ENCODE results near the gene CFAP20DC. TPM values are rescaled to one million over a fixed set of nuclear protein-coding genes. Genes with fewer than 3 reads are reported as not detected.
A peak's percentile ranks its signal among the peaks of the same experiment; 100 is the strongest.

CFAP20DC gene
- polyA plus RNA-seq, 2 of the 4 experiments (the other 2 are of a cell fraction) = 2.5 to 6.0 TPM

GRCh38 chr3:58779934-58780333 is 269.9 kb downstream of the CFAP20DC start:
- ATAC-seq (no peak), DNase-seq (ENCODE audit: low read depth in 1 of 2, low spot score in 1 of 2) (peak in 1 of 2 experiments; percentile 4), FAIRE-seq (no peak)
- Histone ChIP-seq H3K9me3 (no peaks in the 10 kb centered on the region), H3K4me1 (no peaks in the 10 kb centered on the region), H3K27ac (no peak overlapping the region), H3K4me2 (no peak overlapping the region), H3K4me3 (no peak overlapping the region)
- ChIA-PET CTCF (no interaction called here), POLR2A (no interaction called here)
- no peak for TF ChIP-seq RNF2 (IDR thresholded peaks at IDR 0.05; ENCODE audit: borderline replicate concordance, low read depth)
- no peak for TF ChIP-seq POLR2A (IDR thresholded peaks at IDR 0.05; ENCODE audit: low read length)
- TF ChIP-seq BHLHE40 (IDR thresholded peaks at IDR 0.05; ENCODE audit: low read depth, low read length) = no peak
- TF ChIP-seq CHD2 (IDR thresholded peaks at IDR 0.05; ENCODE audit: low read length, partially characterized antibody) = no peak
- TF ChIP-seq ZFP36 (IDR thresholded peaks at IDR 0.05; ENCODE audit: borderline replicate concordance, partially characterized antibody) = no peak
- no peak for TF ChIP-seq SMC3 (IDR thresholded peaks at IDR 0.05)
- TF ChIP-seq ZSCAN20 (CRISPR knock-in tag; IDR thresholded peaks at IDR 0.05) = no peak
- TF ChIP-seq, protein P1, sequence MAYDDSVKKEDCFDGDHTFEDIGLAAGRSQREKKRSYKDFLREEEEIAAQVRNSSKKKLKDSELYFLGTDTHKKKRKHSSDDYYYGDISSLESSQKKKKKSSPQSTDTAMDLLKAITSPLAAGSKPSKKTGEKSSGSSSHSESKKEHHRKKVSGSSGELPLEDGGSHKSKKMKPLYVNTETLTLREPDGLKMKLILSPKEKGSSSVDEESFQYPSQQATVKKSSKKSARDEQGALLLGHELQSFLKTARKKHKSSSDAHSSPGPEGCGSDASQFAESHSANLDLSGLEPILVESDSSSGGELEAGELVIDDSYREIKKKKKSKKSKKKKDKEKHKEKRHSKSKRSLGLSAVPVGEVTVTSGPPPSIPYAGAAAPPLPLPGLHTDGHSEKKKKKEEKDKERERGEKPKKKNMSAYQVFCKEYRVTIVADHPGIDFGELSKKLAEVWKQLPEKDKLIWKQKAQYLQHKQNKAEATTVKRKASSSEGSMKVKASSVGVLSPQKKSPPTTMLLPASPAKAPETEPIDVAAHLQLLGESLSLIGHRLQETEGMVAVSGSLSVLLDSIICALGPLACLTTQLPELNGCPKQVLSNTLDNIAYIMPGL (CRISPR knock-in tag; IDR thresholded peaks at IDR 0.05; ENCODE audit: borderline replicate concordance) = no peak
- TF ChIP-seq, protein P2, sequence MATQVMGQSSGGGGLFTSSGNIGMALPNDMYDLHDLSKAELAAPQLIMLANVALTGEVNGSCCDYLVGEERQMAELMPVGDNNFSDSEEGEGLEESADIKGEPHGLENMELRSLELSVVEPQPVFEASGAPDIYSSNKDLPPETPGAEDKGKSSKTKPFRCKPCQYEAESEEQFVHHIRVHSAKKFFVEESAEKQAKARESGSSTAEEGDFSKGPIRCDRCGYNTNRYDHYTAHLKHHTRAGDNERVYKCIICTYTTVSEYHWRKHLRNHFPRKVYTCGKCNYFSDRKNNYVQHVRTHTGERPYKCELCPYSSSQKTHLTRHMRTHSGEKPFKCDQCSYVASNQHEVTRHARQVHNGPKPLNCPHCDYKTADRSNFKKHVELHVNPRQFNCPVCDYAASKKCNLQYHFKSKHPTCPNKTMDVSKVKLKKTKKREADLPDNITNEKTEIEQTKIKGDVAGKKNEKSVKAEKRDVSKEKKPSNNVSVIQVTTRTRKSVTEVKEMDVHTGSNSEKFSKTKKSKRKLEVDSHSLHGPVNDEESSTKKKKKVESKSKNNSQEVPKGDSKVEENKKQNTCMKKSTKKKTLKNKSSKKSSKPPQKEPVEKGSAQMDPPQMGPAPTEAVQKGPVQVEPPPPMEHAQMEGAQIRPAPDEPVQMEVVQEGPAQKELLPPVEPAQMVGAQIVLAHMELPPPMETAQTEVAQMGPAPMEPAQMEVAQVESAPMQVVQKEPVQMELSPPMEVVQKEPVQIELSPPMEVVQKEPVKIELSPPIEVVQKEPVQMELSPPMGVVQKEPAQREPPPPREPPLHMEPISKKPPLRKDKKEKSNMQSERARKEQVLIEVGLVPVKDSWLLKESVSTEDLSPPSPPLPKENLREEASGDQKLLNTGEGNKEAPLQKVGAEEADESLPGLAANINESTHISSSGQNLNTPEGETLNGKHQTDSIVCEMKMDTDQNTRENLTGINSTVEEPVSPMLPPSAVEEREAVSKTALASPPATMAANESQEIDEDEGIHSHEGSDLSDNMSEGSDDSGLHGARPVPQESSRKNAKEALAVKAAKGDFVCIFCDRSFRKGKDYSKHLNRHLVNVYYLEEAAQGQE (IDR thresholded peaks at IDR 0.05) = no peak
- TF ChIP-seq PHF8 (IDR thresholded peaks at IDR 0.05; ENCODE audit: borderline replicate concordance, low read depth) = no peak
- TF ChIP-seq HES2 (IDR thresholded peaks at IDR 0.05) = no peak
- no peak for TF ChIP-seq MAX (IDR thresholded peaks at IDR 0.05)
- no peak for TF ChIP-seq EHF (CRISPR knock-in tag; IDR thresholded peaks at IDR 0.05)
- no peak for TF ChIP-seq MAFK (IDR thresholded peaks at IDR 0.05; ENCODE audit: partially characterized antibody)
- no peak for TF ChIP-seq SREBF2 (IDR thresholded peaks at IDR 0.05)
- TF ChIP-seq TFCP2L1 (CRISPR knock-in tag; IDR thresholded peaks at IDR 0.05) = no peak
- no peak for TF ChIP-seq EHMT2 (IDR thresholded peaks at IDR 0.05; ENCODE audit: low read depth)
- no peak for TF ChIP-seq GATA3 (IDR thresholded peaks at IDR 0.05; ENCODE audit: borderline replicate concordance)
- no peak for TF ChIP-seq HOXA7 (CRISPR knock-in tag; IDR thresholded peaks at IDR 0.05)

GRCh38 chr3:58776231-58776630 is 273.6 kb downstream of the CFAP20DC start:
- WGBS (ENCODE audit: missing lambda C conversion rate) = 3% methylated on average over 2 of the region's 2 CpGs
- DNase-seq (ENCODE audit: low read depth in 1 of 2, low spot score in 1 of 2) (peak in 1 of 2 experiments; percentile 7), ATAC-seq (no peak), FAIRE-seq (no peak)
- TF ChIP-seq, protein P2 (IDR thresholded peaks at IDR 0.05) = no peak
- no peak for TF ChIP-seq BHLHE40 (IDR thresholded peaks at IDR 0.05; ENCODE audit: low read depth, low read length)
- no peak for TF ChIP-seq CEBPB (IDR thresholded peaks at IDR 0.05)
- TF ChIP-seq CBX8 (IDR thresholded peaks at IDR 0.05) = no peak
- TF ChIP-seq RNF2 (IDR thresholded peaks at IDR 0.05; ENCODE audit: borderline replicate concordance, low read depth) = no peak
- no peak for TF ChIP-seq NPAS2 (CRISPR knock-in tag; IDR thresholded peaks at IDR 0.05; ENCODE audit: borderline replicate concordance)
- no peak for TF ChIP-seq HOXB13 (CRISPR knock-in tag; IDR thresholded peaks at IDR 0.05; ENCODE audit: low read depth)
- TF ChIP-seq SMC3 (IDR thresholded peaks at IDR 0.05) = no peak
- TF ChIP-seq, protein P3, sequence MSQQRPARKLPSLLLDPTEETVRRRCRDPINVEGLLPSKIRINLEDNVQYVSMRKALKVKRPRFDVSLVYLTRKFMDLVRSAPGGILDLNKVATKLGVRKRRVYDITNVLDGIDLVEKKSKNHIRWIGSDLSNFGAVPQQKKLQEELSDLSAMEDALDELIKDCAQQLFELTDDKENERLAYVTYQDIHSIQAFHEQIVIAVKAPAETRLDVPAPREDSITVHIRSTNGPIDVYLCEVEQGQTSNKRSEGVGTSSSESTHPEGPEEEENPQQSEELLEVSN (IDR thresholded peaks at IDR 0.05; ENCODE audit: borderline replicate concordance, low read depth) = no peak
- H3K9me3 ChIP-seq = no peaks in the 10 kb centered on the region
- H3K4me3 ChIP-seq = no peak overlapping the region
- ChIA-PET POLR2A (no interaction called here), CTCF (interaction anchor here (0.6 kb wide), 1 partner anchor 19 kb away, joined by 3 read pairs; no protein-coding TSS in a partner anchor)
- no peak overlapping the region for H3K27ac ChIP-seq
- H3K4me1 ChIP-seq = no peaks in the 10 kb centered on the region
- no peak overlapping the region for H3K4me2 ChIP-seq

Measured in A549 (cell line).